Measurements from ENCODE around the gene TRIM66.

The TRIM66 gene

DNA sequence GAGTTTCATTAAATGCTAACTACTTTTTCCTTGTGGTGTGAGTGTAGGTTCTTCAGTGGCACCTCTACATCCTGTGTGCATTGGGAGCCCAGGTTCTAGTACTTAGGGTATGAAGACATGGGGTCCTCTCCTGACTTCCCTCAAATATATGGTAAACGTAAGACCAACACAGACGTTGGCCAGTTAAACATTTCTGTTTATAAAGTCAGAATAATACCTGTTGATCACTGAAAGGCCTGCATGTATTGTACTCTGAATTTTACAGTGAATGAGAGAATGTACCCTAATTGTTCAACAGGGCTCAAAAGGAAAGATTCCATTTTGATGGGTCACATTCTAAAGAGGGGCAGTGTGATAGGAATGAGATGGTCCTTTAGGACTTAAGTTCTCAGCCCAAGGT is 3.4 kb upstream of the TRIM66 start:
- no peak for DNase-seq (ENCODE audit: low read depth)
- no peak for TF ChIP-seq CTCF (IDR thresholded peaks at IDR 0.05; ENCODE audit: low read depth, low read length, missing control alignments)
- H3K4me3 ChIP-seq (ENCODE audit: low read depth, low read length), result peak overlapping the region; percentile 99; the same call in 1 of the 2 replicates

GRCh38 chr11:8685306-8685705 is 2.8 kb upstream of the TRIM66 start:
- H3K4me3 ChIP-seq (ENCODE audit: low read depth, low read length), result peak overlapping the region; percentile 99
- DNase-seq (ENCODE audit: low read depth), result no peak
- no peak for TF ChIP-seq CTCF (IDR thresholded peaks at IDR 0.05; ENCODE audit: low read depth, low read length, missing control alignments)

GRCh38 chr11:8684600-8685290 is 2.3 kb upstream of the TRIM66 start:
- no peak for DNase-seq (ENCODE audit: low read depth)
- no peak for TF ChIP-seq CTCF (IDR thresholded peaks at IDR 0.05; ENCODE audit: low read depth, low read length, missing control alignments)
- H3K4me3 ChIP-seq (ENCODE audit: low read depth, low read length), result peak overlapping the region; percentile 99

DNA sequence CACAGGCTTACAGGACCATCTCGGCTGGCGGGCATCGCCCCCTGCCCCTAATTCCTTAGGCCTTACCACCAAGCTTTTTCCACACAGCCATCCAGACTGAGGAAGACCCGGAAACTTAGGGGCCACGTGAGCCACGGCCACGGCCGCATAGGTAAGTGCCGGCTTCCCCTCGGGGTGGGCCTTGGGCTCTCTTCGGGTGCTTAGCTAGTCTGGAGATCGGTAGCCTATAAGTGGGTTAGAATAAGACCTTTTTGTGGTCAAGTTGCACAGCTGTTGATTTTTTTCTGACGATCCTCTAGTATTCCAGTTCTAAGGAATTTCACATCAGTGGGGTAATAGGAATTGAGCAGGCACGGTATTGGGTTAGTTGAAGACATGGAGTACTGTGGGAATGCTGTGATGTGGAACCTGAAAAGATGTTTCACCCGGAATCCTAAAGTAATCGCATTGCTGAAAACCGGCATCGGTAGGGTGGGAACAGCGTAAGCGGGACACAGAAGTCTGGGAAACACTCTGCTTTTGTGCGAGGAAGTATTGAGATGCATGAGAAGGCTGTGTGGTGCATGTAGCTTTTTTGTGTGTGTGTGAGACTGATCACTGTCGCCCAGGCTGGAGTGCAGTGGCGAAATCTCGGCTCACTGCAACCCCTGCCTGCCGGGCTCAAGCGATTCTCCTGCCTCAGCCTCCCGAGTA is 796 bp upstream of the TRIM66 start:
- no peak for DNase-seq (ENCODE audit: low read depth)
- H3K4me3 ChIP-seq (ENCODE audit: low read depth, low read length), result peak overlapping the region; percentile 99
- TF ChIP-seq CTCF (IDR thresholded peaks at IDR 0.05; ENCODE audit: low read depth, low read length, missing control alignments), result no peak

DNA sequence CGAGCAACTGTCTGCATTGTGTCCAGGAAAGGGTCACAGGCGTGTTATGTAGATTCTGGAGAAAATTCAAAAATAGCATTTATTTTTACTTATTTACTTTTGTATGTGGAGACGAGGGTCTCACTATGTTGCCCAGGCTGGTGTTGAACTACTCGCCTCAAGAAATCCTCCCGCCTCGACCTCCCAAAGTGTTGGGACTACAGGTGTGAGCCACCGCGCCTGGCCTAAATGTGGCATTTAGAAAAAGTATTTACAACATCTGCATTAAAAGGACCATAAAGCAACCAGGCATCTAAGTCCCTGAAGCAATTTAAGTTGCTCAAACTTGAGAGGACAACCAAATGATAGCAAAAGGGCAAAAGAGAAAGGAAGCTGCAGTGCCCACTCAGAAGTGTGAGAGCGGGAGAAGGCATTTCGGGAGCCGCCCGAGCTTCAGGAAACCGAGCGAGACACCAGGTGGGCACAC is 595 bp downstream of the TRIM66 start:
- no peak for TF ChIP-seq CTCF (IDR thresholded peaks at IDR 0.05; ENCODE audit: low read depth, low read length, missing control alignments)
- no peak for DNase-seq (ENCODE audit: low read depth)
- H3K4me3 ChIP-seq (ENCODE audit: low read depth, low read length), result peak overlapping the region; percentile 99

DNA sequence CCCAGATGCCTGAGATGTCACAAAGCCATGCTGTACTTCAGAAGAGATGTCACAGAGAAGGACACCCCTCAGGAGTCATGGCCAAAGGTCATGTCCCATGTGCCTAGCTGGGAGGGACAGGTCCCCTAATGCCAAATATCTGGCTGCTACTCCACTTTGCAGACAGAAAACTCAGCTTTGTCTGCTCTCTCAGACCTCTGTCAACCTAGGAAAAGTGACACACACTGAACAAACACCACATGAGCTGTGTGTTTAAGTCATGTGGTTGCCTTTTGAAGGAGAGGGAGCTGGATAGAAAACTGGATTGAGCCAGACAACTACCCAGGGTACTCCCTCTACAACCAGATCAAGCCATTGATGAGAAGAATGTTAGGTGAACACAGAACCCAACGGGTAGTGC is 3.5 kb downstream of the TRIM66 start:
- DNase-seq (ENCODE audit: low read depth), result no peak
- no peak overlapping the region for H3K4me3 ChIP-seq (ENCODE audit: low read depth, low read length)
- no peak for TF ChIP-seq CTCF (IDR thresholded peaks at IDR 0.05; ENCODE audit: low read depth, low read length, missing control alignments)

Measured in GM12864 (cell line).